Measurements from ENCODE around the gene MYH9.

MYH9 gene

GRCh38 chr22:36423461-36424404 is 36.0 kb upstream of the MYH9 start:
- Histone ChIP-seq H3K27me3 (ENCODE audit: insufficient read depth, low read length, poor library complexity) (no peaks in the 10 kb centered on the region), H3K4ac (ENCODE audit: low read depth, low read length) (no peak overlapping the region), H3K4me1 (ENCODE audit: control insufficient read depth, low read depth, low read length) (peaks cover 5% of the 10 kb centered on the region), H3K4me3 (ENCODE audit: low read length) (no peak overlapping the region), H3K36me3 (ENCODE audit: control insufficient read depth, insufficient read depth, low read length) (no peaks in the 10 kb centered on the region), H2BK120ac (ENCODE audit: low read depth, low read length) (no peak overlapping the region), H3K9ac (ENCODE audit: low read length) (no peak overlapping the region), H2AK5ac (ENCODE audit: low read length) (no peak overlapping the region), H3K23ac (ENCODE audit: low read length) (peak overlapping the region; percentile 57), H4K8ac (ENCODE audit: low read depth, low read length) (no peak overlapping the region), H3K18ac (ENCODE audit: low read length) (no peak overlapping the region), H4K5ac (ENCODE audit: low read length) (no peak overlapping the region), H3K4me2 (ENCODE audit: low read length) (no peak overlapping the region), H3K27ac (ENCODE audit: low read depth, low read length) (no peak overlapping the region), H3K56ac (ENCODE audit: low read length) (no peak overlapping the region), H2BK15ac (replicated peaks; ENCODE audit: low read depth) (no peak overlapping the region), H2BK5ac (ENCODE audit: low read length) (no peak overlapping the region), H3K79me2 (ENCODE audit: control insufficient read depth, insufficient read depth, low read length) (no peaks in the 10 kb centered on the region), H3K79me1 (ENCODE audit: low read length) (no peaks in the 10 kb centered on the region)
- DNase-seq = no peak
- WGBS (ENCODE audit: extremely low coverage, insufficient coverage, low lambda C conversion rate) = no CpG with 5 or more reads among the region's 16 CpGs

DNA sequence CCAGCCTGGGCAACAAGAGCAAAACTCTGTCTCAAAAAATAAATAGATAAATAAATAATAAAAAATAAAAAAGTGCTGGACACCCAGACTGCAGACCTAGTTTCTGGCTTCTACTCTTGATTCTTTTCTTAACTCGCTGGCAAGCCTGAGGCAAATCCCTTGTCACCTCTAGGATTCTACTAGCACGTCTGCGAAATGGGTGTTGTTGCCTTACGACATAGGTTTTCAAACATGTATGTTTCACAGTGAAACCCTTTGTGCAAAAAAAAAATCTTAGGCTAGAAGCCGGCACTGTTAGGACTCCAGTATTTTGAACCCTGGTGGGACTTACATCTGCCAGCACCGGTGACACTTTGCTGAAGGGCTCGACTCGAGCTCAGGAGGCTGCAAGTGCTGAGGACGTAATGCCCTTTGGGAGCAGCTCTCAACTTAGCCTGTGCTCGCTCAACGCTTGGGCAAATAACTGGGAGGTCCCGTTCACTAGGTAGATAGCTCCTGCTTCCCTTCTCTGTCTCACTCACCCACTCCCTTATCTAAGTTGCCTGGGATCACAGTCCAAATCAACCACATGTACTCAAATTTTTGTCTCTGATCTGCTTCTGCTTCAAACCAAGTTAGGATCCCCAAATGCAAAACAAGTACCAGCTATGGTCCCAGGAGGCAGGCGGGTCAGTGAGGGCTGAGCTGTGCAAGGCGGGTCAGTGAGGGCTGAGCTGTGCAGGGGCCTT is 34.7 kb upstream of the MYH9 start:
- Histone ChIP-seq H3K9ac (ENCODE audit: low read length) (no peak overlapping the region), H3K79me1 (ENCODE audit: low read length) (no peaks in the 10 kb centered on the region), H2AK5ac (ENCODE audit: low read length) (no peak overlapping the region), H4K5ac (ENCODE audit: low read length) (no peak overlapping the region), H3K27me3 (ENCODE audit: insufficient read depth, low read length, poor library complexity) (no peaks in the 10 kb centered on the region), H3K56ac (ENCODE audit: low read length) (peak overlapping the region; percentile 2), H2BK5ac (ENCODE audit: low read length) (no peak overlapping the region), H3K79me2 (ENCODE audit: control insufficient read depth, insufficient read depth, low read length) (no peaks in the 10 kb centered on the region), H2BK15ac (replicated peaks; ENCODE audit: low read depth) (no peak overlapping the region), H3K4me1 (ENCODE audit: control insufficient read depth, low read depth, low read length) (peaks cover 5% of the 10 kb centered on the region), H3K4me3 (ENCODE audit: low read length) (no peak overlapping the region), H3K36me3 (ENCODE audit: control insufficient read depth, insufficient read depth, low read length) (no peaks in the 10 kb centered on the region), H3K23ac (ENCODE audit: low read length) (no peak overlapping the region), H3K4ac (ENCODE audit: low read depth, low read length) (no peak overlapping the region), H3K4me2 (ENCODE audit: low read length) (no peak overlapping the region), H3K27ac (ENCODE audit: low read depth, low read length) (no peak overlapping the region), H4K8ac (ENCODE audit: low read depth, low read length) (no peak overlapping the region), H2BK120ac (ENCODE audit: low read depth, low read length) (no peak overlapping the region), H3K18ac (ENCODE audit: low read length) (no peak overlapping the region)
- no CpG with 5 or more reads among the region's 14 CpGs for WGBS (ENCODE audit: extremely low coverage, insufficient coverage, low lambda C conversion rate)
- DNase-seq = no peak

- Histone ChIP-seq H4K8ac (ENCODE audit: low read depth, low read length) (no peak overlapping the region), H3K4me3 (ENCODE audit: low read length) (no peak overlapping the region), H3K23ac (ENCODE audit: low read length) (no peak overlapping the region), H3K79me1 (ENCODE audit: low read length) (no peaks in the 10 kb centered on the region), H2BK5ac (ENCODE audit: low read length) (no peak overlapping the region), H3K36me3 (ENCODE audit: control insufficient read depth, insufficient read depth, low read length) (no peaks in the 10 kb centered on the region), H3K4me2 (ENCODE audit: low read length) (no peak overlapping the region), H3K27ac (ENCODE audit: low read depth, low read length) (no peak overlapping the region), H3K9ac (ENCODE audit: low read length) (no peak overlapping the region), H3K4me1 (ENCODE audit: control insufficient read depth, low read depth, low read length) (peaks cover 1% of the 10 kb centered on the region), H3K56ac (ENCODE audit: low read length) (no peak overlapping the region), H4K5ac (ENCODE audit: low read length) (no peak overlapping the region), H2AK5ac (ENCODE audit: low read length) (no peak overlapping the region), H3K18ac (ENCODE audit: low read length) (no peak overlapping the region), H2BK15ac (replicated peaks; ENCODE audit: low read depth) (peak overlapping the region; percentile 38), H3K79me2 (ENCODE audit: control insufficient read depth, insufficient read depth, low read length) (no peaks in the 10 kb centered on the region), H3K27me3 (ENCODE audit: insufficient read depth, low read length, poor library complexity) (no peaks in the 10 kb centered on the region), H3K4ac (ENCODE audit: low read depth, low read length) (no peak overlapping the region), H2BK120ac (ENCODE audit: low read depth, low read length) (no peak overlapping the region)
- WGBS (ENCODE audit: extremely low coverage, insufficient coverage, low lambda C conversion rate) = no CpG with 5 or more reads among the region's 21 CpGs
- no peak for DNase-seq
Measured at GRCh38 chr22:36419912-36420882, 32.4 kb upstream of the MYH9 start.

DNA sequence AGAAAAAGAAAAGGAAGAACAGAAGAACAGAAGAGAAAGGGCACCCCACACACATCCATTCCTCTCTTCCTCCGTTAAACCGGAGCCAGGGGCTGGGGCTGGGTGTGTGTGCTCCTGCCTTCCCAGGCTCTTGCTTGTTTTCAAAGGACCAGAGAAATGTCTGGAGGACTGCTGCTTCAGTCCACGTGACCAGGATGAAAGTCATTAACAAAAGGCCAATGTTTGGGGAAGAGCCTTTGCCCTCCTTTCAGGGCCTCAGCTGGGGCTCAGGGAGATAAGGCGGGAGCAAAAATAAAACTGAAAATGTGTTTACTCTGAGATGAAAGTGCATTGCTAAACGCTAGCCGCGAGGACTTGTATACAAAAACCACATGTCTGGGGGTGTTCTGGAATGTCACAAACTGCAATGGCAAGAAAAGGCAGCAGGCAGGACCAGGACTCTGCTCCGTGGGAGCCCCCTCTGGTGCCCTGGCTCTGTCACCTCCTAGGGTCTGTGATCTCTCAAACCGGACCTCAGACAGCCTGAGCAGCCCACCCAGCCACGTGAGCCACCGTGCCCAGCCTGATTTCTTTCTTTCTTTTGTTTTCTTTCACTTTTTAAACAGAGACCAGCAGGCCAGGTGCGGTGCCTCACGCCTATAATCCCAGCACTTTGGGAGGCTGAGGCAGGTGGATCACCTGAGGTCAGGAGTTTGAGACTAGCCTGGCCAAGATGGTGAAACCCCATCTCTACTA is 31.6 kb upstream of the MYH9 start:
- peak overlapping the region; percentile 14 for H3K9ac ChIP-seq (ENCODE audit: low read length)
- no peaks in the 10 kb centered on the region for H3K36me3 ChIP-seq (ENCODE audit: control insufficient read depth, insufficient read depth, low read length)
- peaks cover 1% of the 10 kb centered on the region for H3K4me1 ChIP-seq (ENCODE audit: control insufficient read depth, low read depth, low read length)
- WGBS (ENCODE audit: extremely low coverage, insufficient coverage, low lambda C conversion rate) = no CpG with 5 or more reads among the region's 13 CpGs
- no peak overlapping the region for H2BK15ac ChIP-seq (replicated peaks; ENCODE audit: low read depth)
- no peak overlapping the region for H3K4me2 ChIP-seq (ENCODE audit: low read length)
- no peak overlapping the region for H2BK120ac ChIP-seq (ENCODE audit: low read depth, low read length)
- H4K8ac ChIP-seq (ENCODE audit: low read depth, low read length) = no peak overlapping the region
- peak overlapping the region; percentile 78 for H3K56ac ChIP-seq (ENCODE audit: low read length)
- no peaks in the 10 kb centered on the region for H3K27me3 ChIP-seq (ENCODE audit: insufficient read depth, low read length, poor library complexity)
- no peak overlapping the region for H3K23ac ChIP-seq (ENCODE audit: low read length)
- H3K4ac ChIP-seq (ENCODE audit: low read depth, low read length) = no peak overlapping the region
- H3K79me1 ChIP-seq (ENCODE audit: low read length) = no peaks in the 10 kb centered on the region
- no peak overlapping the region for H3K4me3 ChIP-seq (ENCODE audit: low read length)
- DNase-seq = peak; percentile 61
- H3K18ac ChIP-seq (ENCODE audit: low read length) = no peak overlapping the region
- no peak overlapping the region for H2AK5ac ChIP-seq (ENCODE audit: low read length)
- no peaks in the 10 kb centered on the region for H3K79me2 ChIP-seq (ENCODE audit: control insufficient read depth, insufficient read depth, low read length)
- peak overlapping the region; percentile 15 for H2BK5ac ChIP-seq (ENCODE audit: low read length)
- H3K27ac ChIP-seq (ENCODE audit: low read depth, low read length) = no peak overlapping the region
- H4K5ac ChIP-seq (ENCODE audit: low read length) = no peak overlapping the region

- Histone ChIP-seq H3K4me1 (ENCODE audit: control insufficient read depth, low read depth, low read length) (peaks cover 1% of the 10 kb centered on the region), H3K56ac (ENCODE audit: low read length) (peak overlapping the region; percentile 42), H3K9ac (ENCODE audit: low read length) (no peak overlapping the region), H4K5ac (ENCODE audit: low read length) (peak overlapping the region; percentile 47), H3K27me3 (ENCODE audit: insufficient read depth, low read length, poor library complexity) (no peaks in the 10 kb centered on the region), H3K4me3 (ENCODE audit: low read length) (no peak overlapping the region), H2BK15ac (replicated peaks; ENCODE audit: low read depth) (no peak overlapping the region), H3K4ac (ENCODE audit: low read depth, low read length) (peak overlapping the region; percentile 25), H2BK120ac (ENCODE audit: low read depth, low read length) (no peak overlapping the region), H3K79me2 (ENCODE audit: control insufficient read depth, insufficient read depth, low read length) (no peaks in the 10 kb centered on the region), H2AK5ac (ENCODE audit: low read length) (no peak overlapping the region), H3K27ac (ENCODE audit: low read depth, low read length) (no peak overlapping the region), H3K79me1 (ENCODE audit: low read length) (no peaks in the 10 kb centered on the region), H3K23ac (ENCODE audit: low read length) (no peak overlapping the region), H3K4me2 (ENCODE audit: low read length) (no peak overlapping the region), H2BK5ac (ENCODE audit: low read length) (no peak overlapping the region), H3K36me3 (ENCODE audit: control insufficient read depth, insufficient read depth, low read length) (no peaks in the 10 kb centered on the region), H3K18ac (ENCODE audit: low read length) (no peak overlapping the region), H4K8ac (ENCODE audit: low read depth, low read length) (no peak overlapping the region)
- WGBS (ENCODE audit: extremely low coverage, insufficient coverage, low lambda C conversion rate) = no CpG with 5 or more reads among the region's 9 CpGs
- DNase-seq = peak; percentile 72
Measured at GRCh38 chr22:36417281-36417686, 29.5 kb upstream of the MYH9 start.
